ENCODE data around the gene SFI1.
"Not testable (repeated sequence)": the region's sequence is repeated elsewhere in the genome, so short reads cannot be mapped to it uniquely, and the experiment has no call there.

The SFI1 gene

GRCh38 chr22:31491218-31491962 is 4.9 kb upstream of the SFI1 start:
- DNase-seq = no peak

- no peak for DNase-seq
Measured at GRCh38 chr22:31492151-31492550, 4.2 kb upstream of the SFI1 start.

GRCh38 chr22:31493355-31493754 is 3.0 kb upstream of the SFI1 start:
- not testable (repeated sequence) for DNase-seq

- no peak for DNase-seq
Measured at GRCh38 chr22:31495343-31495742, 993 bp upstream of the SFI1 start.

- DNase-seq = no peak
Measured at GRCh38 chr22:31496735-31497146, 405 bp downstream of the SFI1 start.

GRCh38 chr22:31497148-31497938 is 1.0 kb downstream of the SFI1 start:
- DNase-seq = no peak

- no peak for DNase-seq
Measured at GRCh38 chr22:31501738-31502137, 5.4 kb downstream of the SFI1 start.

GRCh38 chr22:31503211-31503964 is 7.1 kb downstream of the SFI1 start:
- no peak for DNase-seq

GRCh38 chr22:31504282-31504681 is 7.9 kb downstream of the SFI1 start:
- DNase-seq = no peak

GRCh38 chr22:31507517-31507916 is 11.2 kb downstream of the SFI1 start:
- DNase-seq = not testable (repeated sequence)

GRCh38 chr22:31508536-31508935 is 12.2 kb downstream of the SFI1 start:
- DNase-seq = no peak

GRCh38 chr22:31509061-31509762 is 12.9 kb downstream of the SFI1 start:
- no peak for DNase-seq

GRCh38 chr22:31520051-31520450 is 23.7 kb downstream of the SFI1 start:
- no peak for DNase-seq

- DNase-seq = not testable (repeated sequence)
Measured at GRCh38 chr22:31524132-31524531, 27.8 kb downstream of the SFI1 start.

- no peak for DNase-seq
Measured at GRCh38 chr22:31526270-31526669, 29.9 kb downstream of the SFI1 start.

- DNase-seq = no peak
Measured at GRCh38 chr22:31530823-31531195, 34.5 kb downstream of the SFI1 start.

GRCh38 chr22:31532060-31532459 is 35.7 kb downstream of the SFI1 start:
- DNase-seq = no peak

- DNase-seq = no peak
Measured at GRCh38 chr22:31533374-31533773, 37.0 kb downstream of the SFI1 start.

- no peak for DNase-seq
Measured at GRCh38 chr22:31537019-31537535, 40.7 kb downstream of the SFI1 start.

GRCh38 chr22:31538815-31539214 is 42.5 kb downstream of the SFI1 start:
- DNase-seq = no peak

- not testable (repeated sequence) for DNase-seq
Measured at GRCh38 chr22:31540166-31540565, 43.8 kb downstream of the SFI1 start.

- DNase-seq = no peak
Measured at GRCh38 chr22:31540966-31541365, 44.6 kb downstream of the SFI1 start.

Data from NCI-H2029 treated with DMSO at 0.1 percent for 48 hours (cell line).